Measurements from ENCODE around the gene HMCN1.

The HMCN1 gene

GRCh38 chr1:185733818-185734735 is at the start of gene HMCN1:
Gene HMCN1 (plus strand): TSS chr1:185734391. CDS start chr1:185734780, 389 bp downstream.
- no peak for DNase-seq (ENCODE audit: low spot score)

DNA sequence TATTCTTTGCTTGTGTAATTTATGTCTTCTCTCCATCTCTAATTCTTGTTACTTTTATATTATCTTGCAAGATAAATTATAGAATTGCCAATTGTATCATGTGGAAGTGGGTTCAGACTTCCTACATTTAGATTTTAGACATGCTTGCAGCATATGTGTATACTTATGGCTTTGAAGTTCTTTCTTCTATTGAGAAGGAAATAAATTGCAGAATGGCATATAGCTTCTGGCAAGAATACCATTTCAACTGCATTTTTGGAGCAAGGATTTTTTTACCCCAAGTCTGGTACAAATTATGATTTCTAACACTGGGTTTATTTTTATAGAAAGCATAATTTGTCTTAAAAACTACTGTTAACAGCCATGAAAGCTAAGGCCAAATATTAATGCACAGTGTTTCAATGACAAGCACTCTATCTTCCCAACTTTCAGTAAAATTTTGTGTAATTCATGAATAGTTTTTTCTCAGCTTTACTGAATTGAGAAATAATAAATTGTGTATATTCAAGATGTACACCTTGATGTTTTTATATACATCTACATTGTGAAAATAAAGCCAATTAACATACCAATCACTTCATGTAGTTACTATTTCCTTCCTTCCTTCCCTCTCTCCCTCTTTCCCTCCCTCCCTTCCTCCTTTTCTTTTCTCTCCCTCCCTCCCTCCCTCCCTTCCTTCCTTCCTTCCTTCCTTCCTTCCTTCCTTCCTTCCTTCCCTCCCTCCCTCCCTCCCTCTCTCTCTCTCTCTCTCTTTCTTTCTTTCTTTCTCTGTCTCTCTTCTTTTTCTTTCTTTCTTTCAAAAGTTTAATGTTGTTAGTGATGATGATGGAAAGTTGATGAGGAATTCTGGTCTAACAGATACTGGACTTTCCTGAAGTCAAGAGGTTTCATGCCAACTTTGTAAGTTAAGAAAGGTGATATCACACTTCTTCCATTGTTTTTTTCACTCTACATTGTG is 47.1 kb upstream of the HMCN1 start:
- DNase-seq (ENCODE audit: low spot score): no peak

- DNase-seq (ENCODE audit: low spot score): no peak
Observed at GRCh38 chr1:185690527-185690926, 43.7 kb upstream of the HMCN1 start.

GRCh38 chr1:185693654-185694053 is 40.5 kb upstream of the HMCN1 start:
- no peak for DNase-seq (ENCODE audit: low spot score)

- DNase-seq (ENCODE audit: low spot score): peak; percentile 45
Observed at GRCh38 chr1:185694081-185694480, 40.1 kb upstream of the HMCN1 start.

DNA sequence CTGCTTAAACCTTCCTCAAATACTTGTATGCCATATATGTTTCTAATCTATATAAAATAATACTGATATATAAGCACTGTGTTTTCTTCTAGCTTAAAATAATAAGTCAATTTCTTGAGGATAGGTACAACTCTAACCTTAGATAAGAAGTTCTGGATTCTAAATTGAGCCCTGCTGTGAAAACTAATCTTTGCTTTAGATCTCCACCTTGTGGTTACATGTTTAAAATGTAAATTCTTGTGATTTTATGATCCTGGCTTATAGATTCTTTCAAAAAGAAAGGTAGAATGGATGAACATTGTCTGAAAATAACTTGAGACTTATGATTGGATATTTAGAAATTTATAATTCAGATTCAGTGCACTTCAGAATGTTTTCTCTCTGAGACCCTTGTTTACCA is 38.9 kb upstream of the HMCN1 start:
- peak; percentile 21 for DNase-seq (ENCODE audit: low spot score)

GRCh38 chr1:185696422-185697150 is 37.6 kb upstream of the HMCN1 start:
- DNase-seq (ENCODE audit: low spot score): no peak

DNA sequence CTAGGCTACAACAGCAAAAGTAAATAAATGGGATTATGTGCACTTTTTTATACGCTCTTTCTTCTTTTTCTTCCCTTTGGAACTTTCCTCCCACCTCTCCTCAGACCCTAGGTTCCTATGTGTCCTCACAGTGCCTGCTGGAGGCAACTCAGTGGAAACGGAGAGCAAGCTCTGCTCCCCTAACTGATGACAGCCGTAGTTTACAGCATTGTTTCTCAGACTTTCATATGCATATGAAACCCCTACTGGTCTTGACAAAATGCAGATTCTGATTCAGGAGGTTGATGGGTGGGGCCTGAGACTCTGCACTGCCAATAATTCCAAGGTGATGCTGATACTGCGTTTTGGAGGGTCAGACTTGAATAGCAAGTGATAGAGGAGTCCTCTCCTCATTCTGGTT is 34.3 kb upstream of the HMCN1 start:
- no peak for DNase-seq (ENCODE audit: low spot score)

GRCh38 chr1:185701650-185702049 is 32.5 kb upstream of the HMCN1 start:
- no peak for DNase-seq (ENCODE audit: low spot score)

GRCh38 chr1:185704181-185704580 is 30.0 kb upstream of the HMCN1 start:
- no peak for DNase-seq (ENCODE audit: low spot score)

DNA sequence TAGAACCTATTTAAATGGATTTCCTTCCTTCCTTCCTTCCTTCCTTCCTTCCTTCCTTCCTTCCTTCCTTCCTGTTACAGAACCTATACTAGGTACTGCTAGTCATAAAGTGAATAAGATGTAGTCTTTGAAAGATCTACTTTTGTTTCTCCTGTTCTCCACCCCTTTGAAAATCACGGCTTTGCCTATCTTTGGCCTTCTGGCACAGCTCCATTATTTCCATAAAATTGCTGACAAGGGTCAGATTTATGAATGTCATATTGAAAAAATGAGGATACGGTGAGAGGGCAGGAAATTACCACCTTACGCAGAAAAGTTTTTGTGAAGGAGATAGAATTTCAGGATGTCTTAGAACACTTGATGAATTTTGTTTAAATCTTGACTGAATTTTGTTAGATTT is 18.1 kb upstream of the HMCN1 start:
- no peak for DNase-seq (ENCODE audit: low spot score)

GRCh38 chr1:185719021-185719420 is 15.2 kb upstream of the HMCN1 start:
- no peak for DNase-seq (ENCODE audit: low spot score)

DNA sequence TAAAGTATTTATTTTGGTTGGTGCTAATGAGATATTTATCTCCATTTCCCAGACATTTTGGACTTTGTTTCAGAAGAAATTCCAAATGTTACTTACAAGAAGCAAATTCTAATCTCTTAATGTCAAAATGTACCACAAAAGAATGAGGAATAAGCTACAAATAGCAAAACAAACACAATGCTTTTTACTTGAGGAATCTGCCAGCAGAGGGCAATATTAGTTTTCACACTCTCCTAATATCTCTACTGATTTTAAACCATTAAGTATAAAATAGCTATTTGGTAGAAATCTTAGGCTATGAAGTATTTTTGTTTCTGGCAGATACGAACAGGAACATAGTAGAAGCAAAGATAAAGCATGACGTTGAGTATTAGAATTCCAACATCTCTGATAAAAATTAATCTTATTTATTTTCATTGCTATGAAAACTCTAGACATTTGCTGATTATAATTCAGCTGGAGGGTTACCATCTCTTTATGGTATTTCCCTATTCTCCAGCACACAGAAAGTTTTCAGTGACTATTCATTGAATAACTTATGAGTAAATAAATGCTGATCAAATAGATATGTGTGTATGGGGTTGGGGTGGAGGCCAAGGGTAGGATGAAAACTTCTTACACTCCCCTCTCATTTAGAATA is 13.4 kb upstream of the HMCN1 start:
- DNase-seq (ENCODE audit: low spot score): no peak

GRCh38 chr1:185721553-185721952 is 12.6 kb upstream of the HMCN1 start:
- DNase-seq (ENCODE audit: low spot score): no peak

DNA sequence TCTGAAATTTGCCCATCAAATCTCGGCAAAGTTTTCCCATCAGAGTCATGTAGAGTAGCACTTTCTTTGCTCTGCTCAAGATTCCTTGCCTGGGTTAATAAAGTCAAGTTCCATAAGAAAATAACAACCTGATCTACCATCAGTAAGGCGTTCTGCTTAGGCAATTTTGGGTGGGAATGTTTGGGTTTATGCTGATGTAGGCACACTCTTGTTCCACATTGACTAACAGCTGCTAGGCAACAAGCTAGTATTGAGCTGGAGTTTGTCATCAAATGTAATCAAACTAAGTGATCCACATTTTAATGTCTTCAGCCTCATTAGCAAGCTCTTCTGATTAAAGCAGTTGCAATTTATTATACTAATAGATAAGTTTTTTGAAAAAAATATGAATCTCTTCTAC is 12.1 kb upstream of the HMCN1 start:
- DNase-seq (ENCODE audit: low spot score): no peak

DNA sequence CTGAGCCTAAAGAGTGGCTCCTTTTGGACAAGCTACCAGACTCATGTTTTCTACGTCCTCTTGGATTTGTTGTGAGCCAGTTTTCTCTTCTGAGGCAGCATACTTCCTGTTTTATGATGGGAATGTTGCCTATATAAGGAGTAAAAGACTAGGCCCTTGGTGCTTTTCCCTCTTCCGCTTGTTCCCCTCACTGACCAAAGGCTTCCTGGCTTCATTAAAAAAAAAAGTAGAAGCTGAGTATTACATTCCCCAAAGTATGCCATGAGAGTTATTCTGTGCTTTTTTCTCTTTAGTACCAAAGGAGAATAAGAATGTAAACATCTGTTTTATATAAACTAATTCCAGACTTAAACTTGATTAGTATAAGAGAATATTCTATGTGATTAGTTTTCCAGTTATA is 6.5 kb upstream of the HMCN1 start:
- DNase-seq (ENCODE audit: low spot score): no peak

- DNase-seq (ENCODE audit: low spot score): no peak
Observed at GRCh38 chr1:185731446-185731845, 2.7 kb upstream of the HMCN1 start.

DNA sequence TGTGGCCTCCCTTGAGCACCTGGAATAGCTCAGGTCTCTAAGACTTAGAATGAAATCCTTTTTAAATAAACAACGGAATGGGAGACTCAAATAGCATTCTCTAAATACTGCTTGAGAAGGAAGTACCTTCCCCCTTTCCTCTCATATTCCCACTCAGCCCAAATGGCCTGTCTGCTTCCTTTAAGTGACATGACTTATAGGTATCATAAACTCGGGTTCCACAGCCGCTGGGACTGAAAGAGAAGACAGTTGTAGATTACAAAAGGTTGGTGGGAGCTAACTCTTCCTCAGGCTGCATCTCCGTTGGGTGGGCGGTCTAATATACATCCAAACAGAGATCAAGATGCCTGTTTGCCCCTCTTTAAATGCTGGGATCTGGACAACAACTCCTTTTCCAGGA is 1.2 kb upstream of the HMCN1 start:
- no peak for DNase-seq (ENCODE audit: low spot score)

DNA sequence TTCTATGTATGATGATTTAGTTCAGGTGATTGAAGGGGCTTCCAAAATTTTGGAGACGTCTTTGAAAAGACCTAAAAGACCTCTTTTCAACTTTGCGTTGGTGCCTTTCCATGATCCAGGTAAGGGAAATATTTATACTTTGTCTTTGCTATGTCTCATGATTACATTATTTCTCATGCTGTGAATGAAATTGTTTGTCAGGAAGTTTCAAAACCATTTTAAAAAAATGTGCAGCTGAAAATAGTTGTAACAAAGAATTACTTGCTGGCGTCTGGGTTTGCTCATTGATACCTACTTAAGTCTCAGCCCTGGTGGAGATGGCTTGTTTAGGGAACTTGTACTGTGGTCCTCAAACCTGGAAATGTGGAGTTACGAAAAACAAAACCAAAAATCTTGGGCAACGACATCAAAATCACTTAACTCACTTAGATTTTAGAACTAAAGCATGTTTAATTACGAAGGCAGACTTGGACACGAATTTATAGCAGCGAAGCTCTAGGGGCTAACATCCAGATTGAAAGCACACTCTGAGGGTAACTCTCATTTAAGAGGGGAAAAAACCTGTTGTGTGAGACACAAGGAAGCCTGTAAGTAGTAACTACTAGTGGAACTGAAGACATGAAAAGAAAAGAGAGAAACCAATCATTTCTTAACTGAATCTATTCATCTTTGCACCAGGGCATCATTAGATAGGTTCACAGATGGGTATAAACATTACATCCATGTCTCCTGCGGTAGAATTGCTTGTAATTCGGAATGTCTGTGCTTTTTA is 924 bp downstream of the HMCN1 start:
- no peak for DNase-seq (ENCODE audit: low spot score)

DNA sequence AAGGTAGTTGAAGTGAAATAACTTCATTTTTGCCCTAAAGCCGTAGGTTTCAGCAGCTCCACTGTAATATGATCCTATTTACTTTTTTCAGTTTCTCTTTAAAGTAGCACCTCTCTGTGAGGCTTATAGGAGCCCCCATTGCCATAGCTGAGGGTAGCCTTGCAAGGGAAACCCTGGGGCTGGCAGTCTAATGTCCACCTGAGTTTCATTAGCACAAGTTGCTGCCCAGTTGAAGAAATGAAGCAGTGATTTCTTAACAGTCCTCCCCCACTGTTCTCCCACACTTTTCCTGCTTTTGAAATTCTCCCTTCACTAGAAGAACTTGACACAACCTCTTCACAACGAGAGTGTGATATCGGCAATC is 1.5 kb downstream of the HMCN1 start:
- DNase-seq (ENCODE audit: low spot score): no peak

DNA sequence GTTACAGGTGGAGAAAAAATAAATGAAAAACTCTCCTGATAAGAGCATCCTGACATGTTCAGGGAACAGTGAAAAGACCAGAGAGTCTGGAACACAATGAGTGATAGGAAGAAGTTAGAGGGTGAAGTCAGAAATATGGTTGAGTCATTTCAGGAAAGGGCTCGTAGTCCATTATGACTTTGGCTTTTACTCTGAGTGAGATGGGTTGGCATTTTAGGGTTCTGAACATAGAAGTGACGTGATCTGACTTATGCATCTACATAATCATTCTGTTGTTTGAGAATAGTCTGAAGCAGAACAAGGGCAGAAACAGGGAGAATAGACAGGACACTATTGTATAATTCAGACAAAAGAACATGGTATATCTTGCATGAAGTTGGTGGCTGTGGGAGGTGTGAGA is 5.8 kb downstream of the HMCN1 start:
- DNase-seq (ENCODE audit: low spot score): no peak

Data from germinal center (tissue), 1 donor.